Upper lobe of left lung (tissue), 6 donors: ENCODE data around the gene ENOX1. TPM values are rescaled to one million over a fixed set of nuclear protein-coding genes. Genes with fewer than 3 reads are reported as not detected.
A peak's percentile ranks its signal among the peaks of the same experiment; 100 is the strongest.

Experiments used
- ATAC-seq, 2 donors: fragments of 200-7000 bp; cut with Tn5 transposase; one replicate each; pipeline ENCODE4 v1.9.1; 2022; ENCODE audit warnings: mild to moderate bottlenecking in 2 of 2, moderate library complexity in 2 of 2; ENCODE audit not compliant: low FRiP score in 2 of 2
- DNase-seq, 2 donors: peaks; one replicate each; pipeline ENCODE4 v3.0.0-alpha.2; 2019 to 2020
- H3K27ac ChIP-seq, 4 donors: fragments of 200-600 bp; sonication (generic); one replicate each; pipeline ENCODE4 v1.5.1; 2016 to 2019
- H3K27me3 ChIP-seq, 4 donors: fragments of 200-600 bp; sonication (generic); one replicate each; pipeline ENCODE4 v1.5.1; 2017 to 2019
- H3K36me3 ChIP-seq, 4 donors: fragments of 200-600 bp; sonication (generic); one replicate each; pipeline ENCODE4 v1.5.1; 2016 to 2019
- H3K4me1 ChIP-seq, 4 donors: fragments of 200-600 bp; sonication (generic); one replicate each; pipeline ENCODE4 v1.5.1; 2018 to 2019
- H3K4me3 ChIP-seq, 4 donors: fragments of 200-600 bp; sonication (generic); one replicate each; pipeline ENCODE4 v1.5.1; 2017 to 2019; ENCODE audit warnings: mild to moderate bottlenecking in 2 of 4, moderate library complexity in 1 of 4
- H3K9me3 ChIP-seq, 4 donors: fragments of 200-600 bp; sonication (generic); one replicate each; pipeline ENCODE4 v1.5.1; 2018 to 2019
- CTCF ChIP-seq, 6 experiments: fragments of 450-650 bp in 4 of 6; fragments of 200-600 bp in 2 of 6; sonication (generic) in 2 of 6; IDR thresholded peaks; one replicate each; pipeline ENCODE4 v1.5.1; 2016 to 2019; ENCODE audit warnings: antibody characterized with exemption in 6 of 6
- EP300 ChIP-seq, 4 donors: sonication (generic); formaldehyde crosslinking; IDR thresholded peaks; one replicate each; pipeline ENCODE4 v1.5.1; 2017; ENCODE audit warnings: antibody characterized with exemption in 4 of 4, control low read depth in 2 of 4
- POLR2A ChIP-seq, 4 donors: fragments of 450-650 bp; IDR thresholded peaks; one replicate each; pipeline ENCODE4 v1.5.1; 2016 to 2017; ENCODE audit warnings: antibody characterized with exemption in 4 of 4, mild to moderate bottlenecking in 2 of 4
- POLR2AphosphoS5 ChIP-seq, 2 donors: sonication (generic); formaldehyde crosslinking; IDR thresholded peaks; one replicate each; pipeline ENCODE4 v1.5.1; 2017; ENCODE audit warnings: antibody characterized with exemption in 2 of 2
- WGBS, 2 donors: methylation state at CpG; one replicate each; pipeline ENCODE4 v1.1.5; 2017 to 2018; 5-methylcytosine and 5-hydroxymethylcytosine counted together
- total RNA-seq, 6 donors: library from RNA; depleted of rRNA in 4 of 6; stranded (reverse); fragments of >200 nt in 4 of 6; gene quantifications; one replicate each; pipeline versions ENCODE4 v1.1.0 to v1.2.1, GENCODE V29; 2016 to 2021
- donor health status: DM: no; HTN: no; CAD: no; lungs with moderate emphysema.
- donor health status: DM: no; HTN: yes; CAD: no; lungs with severe emphysema.

The ENOX1 gene
- total RNA-seq, 6 donors from 2014 or later = 0.20 to 1.0 (median 0.46) TPM; not detected in 2

- Histone ChIP-seq H3K27ac (no peak overlapping the region), H3K36me3 (no peaks in the 10 kb centered on the region), H3K4me3 (no peak overlapping the region), H3K4me1 (peaks cover 0 to 4% (median 0%) of the 10 kb centered on the region in 4 donors), H3K27me3 (no peaks in the 10 kb centered on the region), H3K9me3 (no peaks in the 10 kb centered on the region)
- no peak for ATAC-seq
- no peak for TF ChIP-seq CTCF (IDR thresholded peaks at IDR 0.05)
- TF ChIP-seq POLR2AphosphoS5 (IDR thresholded peaks at IDR 0.05) = no peak
- no peak for TF ChIP-seq POLR2A (IDR thresholded peaks at IDR 0.05)
- no peak for TF ChIP-seq EP300 (IDR thresholded peaks at IDR 0.05)
- no peak for DNase-seq
- WGBS, 2 donors = 93 to 95% methylated on average over 2 of the region's 2 CpGs
Observed at GRCh38 chr13:43666403-43666802, 120.4 kb downstream of the ENOX1 start.

GRCh38 chr13:43665388-43665787 lies 121.4 kb downstream of the ENOX1 start:
- TF ChIP-seq CTCF (IDR thresholded peaks at IDR 0.05) (no peak), POLR2A (IDR thresholded peaks at IDR 0.05) (no peak), POLR2AphosphoS5 (IDR thresholded peaks at IDR 0.05) (no peak), EP300 (IDR thresholded peaks at IDR 0.05) (no peak)
- no peak for ATAC-seq
- no peaks in the 10 kb centered on the region for H3K27me3 ChIP-seq
- peaks cover 0 to 4% (median 0%) of the 10 kb centered on the region in 4 donors for H3K4me1 ChIP-seq
- H3K27ac ChIP-seq = no peak overlapping the region
- no peak overlapping the region for H3K4me3 ChIP-seq
- no peaks in the 10 kb centered on the region for H3K9me3 ChIP-seq
- no peak for DNase-seq
- 82 to 86% methylated on average over 6 of the region's 6 CpGs for WGBS, 2 donors
- no peaks in the 10 kb centered on the region for H3K36me3 ChIP-seq

- TF ChIP-seq POLR2AphosphoS5 (IDR thresholded peaks at IDR 0.05) (no peak), POLR2A (IDR thresholded peaks at IDR 0.05) (no peak), EP300 (IDR thresholded peaks at IDR 0.05) (no peak)
- Histone ChIP-seq H3K27me3 (no peaks in the 10 kb centered on the region), H3K4me3 (no peak overlapping the region), H3K36me3 (no peaks in the 10 kb centered on the region), H3K9me3 (no peaks in the 10 kb centered on the region), H3K4me1 (peaks cover 0 to 4% (median 0%) of the 10 kb centered on the region in 4 donors), H3K27ac (no peak overlapping the region)
- ATAC-seq (peak in 1 of 2 donors; percentile 56), DNase-seq (no peak)
- WGBS, 2 donors = 22 to 38% methylated on average over 1 of the region's 1 CpG
Observed at GRCh38 chr13:43664700-43665191, 122.0 kb downstream of the ENOX1 start.

- TF ChIP-seq CTCF (IDR thresholded peaks at IDR 0.05) (no peak), POLR2AphosphoS5 (IDR thresholded peaks at IDR 0.05) (no peak), POLR2A (IDR thresholded peaks at IDR 0.05) (no peak), EP300 (IDR thresholded peaks at IDR 0.05) (no peak)
Observed at GRCh38 chr13:43663474-43664090, 123.2 kb downstream of the ENOX1 start.

GRCh38 chr13:43662976-43663375 lies 123.8 kb downstream of the ENOX1 start:
- Histone ChIP-seq H3K27me3 (no peaks in the 10 kb centered on the region), H3K4me3 (no peak overlapping the region)
- DNase-seq = no peak

More at GRCh38 chr13:43663474-43664090, 123.2 kb downstream of the ENOX1 start:
- Histone ChIP-seq H3K4me1 (peaks cover 0 to 4% (median 0%) of the 10 kb centered on the region in 4 donors), H3K36me3 (no peaks in the 10 kb centered on the region), H3K27me3 (no peaks in the 10 kb centered on the region), H3K27ac (no peak overlapping the region), H3K4me3 (no peak overlapping the region), H3K9me3 (no peaks in the 10 kb centered on the region)
- 52 to 54% methylated on average over 3 of the region's 3 CpGs for WGBS, 2 donors
- no peak for DNase-seq
- ATAC-seq = no peak

More at GRCh38 chr13:43662976-43663375, 123.8 kb downstream of the ENOX1 start:
- ATAC-seq = no peak
- Histone ChIP-seq H3K9me3 (no peaks in the 10 kb centered on the region), H3K4me1 (peaks cover 0 to 4% (median 0%) of the 10 kb centered on the region in 4 donors), H3K36me3 (no peaks in the 10 kb centered on the region), H3K27ac (no peak overlapping the region)
- TF ChIP-seq EP300 (IDR thresholded peaks at IDR 0.05) = no peak
- no peak for TF ChIP-seq POLR2A (IDR thresholded peaks at IDR 0.05)
- no peak for TF ChIP-seq POLR2AphosphoS5 (IDR thresholded peaks at IDR 0.05)
